ENCODE measurements around the gene NKTR.
"Not testable (repeated sequence)": the region's sequence is repeated elsewhere in the genome, so short reads cannot be mapped to it uniquely, and the experiment has no call there.

The NKTR gene

GRCh38 chr3:42600111-42600957 lies at the start of gene NKTR:
Gene NKTR, plus strand, starts transcription at chr3:42600686. Its CDS starts 321 bp downstream, at chr3:42601007.
- H3K27ac ChIP-seq: peak within 1 kb of the TSS; percentile 98
- no peak for TF ChIP-seq ZFX (IDR thresholded peaks at IDR 0.05; ENCODE audit: borderline replicate concordance)
- no peak for TF ChIP-seq CTCF (IDR thresholded peaks at IDR 0.05)

- no peak for TF ChIP-seq ZFX (IDR thresholded peaks at IDR 0.05; ENCODE audit: borderline replicate concordance)
- no peak for TF ChIP-seq CTCF (IDR thresholded peaks at IDR 0.05)
- no peak overlapping the region for H3K27ac ChIP-seq
These were observed 47.7 kb upstream of the NKTR start for GRCh38 chr3:42552830-42553229.

- TF ChIP-seq ZFX (IDR thresholded peaks at IDR 0.05; ENCODE audit: borderline replicate concordance): no peak
- no peak for TF ChIP-seq CTCF (IDR thresholded peaks at IDR 0.05)
- no peak overlapping the region for H3K27ac ChIP-seq
These were observed 44.3 kb upstream of the NKTR start for GRCh38 chr3:42556089-42556632.

DNA sequence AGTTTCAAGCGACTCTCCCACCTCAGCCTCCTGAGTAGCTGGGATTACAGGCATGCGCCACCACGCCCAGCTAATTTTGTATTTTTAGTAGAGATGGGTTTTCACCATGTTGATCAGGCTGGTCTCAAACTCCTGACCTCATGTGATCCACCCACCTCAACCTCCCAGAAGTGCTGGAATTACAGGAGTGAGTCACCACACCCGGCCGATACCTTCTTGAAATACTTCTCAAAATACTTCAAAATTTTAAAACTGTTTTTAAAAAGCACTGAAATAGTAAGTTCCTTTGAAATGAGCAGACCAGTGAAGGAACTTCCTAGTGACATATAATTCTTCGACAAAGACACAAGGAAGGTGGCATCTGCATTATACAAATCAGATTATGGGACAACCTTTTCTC lies 43.7 kb upstream of the NKTR start:
- H3K27ac ChIP-seq: not testable (repeated sequence)

DNA sequence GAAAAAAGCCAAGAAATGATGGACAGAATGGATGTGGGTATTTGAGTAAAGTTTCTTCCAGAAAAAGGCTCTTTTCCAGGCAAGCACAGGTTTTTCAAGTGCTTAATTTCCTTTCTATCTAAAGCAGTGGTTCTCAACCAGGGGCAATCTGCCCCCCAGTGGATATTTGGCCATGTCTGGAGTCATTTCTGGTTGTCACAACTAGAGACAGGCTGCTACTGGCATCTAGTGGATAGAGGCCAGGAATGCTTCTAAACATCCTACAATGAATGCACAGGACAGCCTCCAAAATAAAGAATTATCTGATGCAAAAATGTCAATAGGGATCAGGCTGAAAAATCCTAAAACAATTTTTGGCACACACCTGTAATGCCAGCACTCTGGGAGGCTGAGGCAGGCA lies 42.6 kb upstream of the NKTR start:
- no peak overlapping the region for H3K27ac ChIP-seq
- TF ChIP-seq ZFX (IDR thresholded peaks at IDR 0.05; ENCODE audit: borderline replicate concordance): no peak
- TF ChIP-seq CTCF (IDR thresholded peaks at IDR 0.05): peak; percentile 33; the same call in 1 of the 2 replicates

DNA sequence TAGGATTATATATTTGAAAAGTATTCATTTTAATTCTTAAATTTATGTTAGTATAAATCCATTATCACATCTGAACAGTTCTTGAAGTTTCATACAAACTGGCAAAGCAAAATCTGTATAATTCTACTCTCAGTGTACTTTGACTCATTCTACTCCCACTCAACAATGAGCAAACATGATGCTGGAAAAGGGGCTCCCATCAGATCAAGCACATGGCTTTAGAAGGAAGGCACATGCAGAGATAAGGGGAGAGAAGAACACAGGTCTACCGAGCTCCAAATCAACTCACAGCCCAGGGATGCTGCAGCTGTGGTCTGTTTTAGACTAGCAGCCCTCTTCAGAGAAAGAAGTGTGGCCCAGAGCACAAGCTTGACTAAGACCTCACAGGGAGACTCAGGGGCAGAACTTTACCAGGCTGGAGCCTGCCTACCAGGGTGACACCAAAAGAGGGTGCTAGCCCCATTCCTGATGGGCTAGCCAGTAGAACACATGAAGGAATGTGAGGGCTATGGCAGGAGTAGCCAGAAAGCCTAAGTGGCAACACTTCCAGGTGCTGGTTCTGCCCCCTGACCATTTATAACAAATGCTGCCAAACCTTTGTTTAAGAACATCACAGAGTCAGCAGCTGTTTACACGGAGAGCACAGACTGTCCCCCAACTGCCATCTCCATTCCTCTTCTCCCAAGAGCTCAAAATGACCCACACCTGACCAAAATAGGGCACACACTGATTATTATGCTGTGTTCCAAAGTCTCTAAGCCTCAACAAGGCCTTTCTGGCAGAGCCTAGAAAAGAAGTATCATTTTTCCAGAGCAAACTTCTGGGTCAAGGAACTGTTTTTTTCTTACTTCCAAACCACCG lies 38.2 kb upstream of the NKTR start:
- H3K27ac ChIP-seq: no peak overlapping the region
- TF ChIP-seq ZFX (IDR thresholded peaks at IDR 0.05; ENCODE audit: borderline replicate concordance) (no peak), CTCF (IDR thresholded peaks at IDR 0.05) (no peak)

GRCh38 chr3:42569593-42570142 lies 30.8 kb upstream of the NKTR start:
- no peak for TF ChIP-seq CTCF (IDR thresholded peaks at IDR 0.05)
- no peak for TF ChIP-seq ZFX (IDR thresholded peaks at IDR 0.05; ENCODE audit: borderline replicate concordance)
- H3K27ac ChIP-seq: no peak overlapping the region
